ENCODE measurements around the gene NCAM2.

The NCAM2 gene

GRCh38 chr21:21345296-21345695 lies 347.1 kb downstream of the NCAM2 start (continued):
- TF ChIP-seq BCL11A (tag by site-specific recombination; IDR thresholded peaks at IDR 0.05; ENCODE audit: low read depth): no peak
- TF ChIP-seq ZFP37 (tag by site-specific recombination; IDR thresholded peaks at IDR 0.05): no peak
- no peak for TF ChIP-seq ZBTB1 (tag by site-specific recombination; IDR thresholded peaks at IDR 0.05)
- TF ChIP-seq ZNF184 (tag by site-specific recombination; IDR thresholded peaks at IDR 0.05): no peak
- no peak for TF ChIP-seq HIC1 (tag by site-specific recombination; IDR thresholded peaks at IDR 0.05)
- no peak for TF ChIP-seq ZNF837 (tag by site-specific recombination; IDR thresholded peaks at IDR 0.05)

GRCh38 chr21:21345872-21346271 lies 347.7 kb downstream of the NCAM2 start:
- ChIA-PET POLR2A (no interaction called here), CTCF (interaction anchor here (0.7 kb wide), 1 partner anchor 132 kb away, joined by 4 read pairs; no protein-coding TSS in a partner anchor)
- Histone ChIP-seq H3K4me1 (ENCODE audit: control insufficient read depth, insufficient read depth, low read length) (no peaks in the 10 kb centered on the region), H3K36me3 (ENCODE audit: control insufficient read depth in 2 of 2, insufficient read depth in 1 of 2, low read length in 2 of 2) (no peaks in the 10 kb centered on the region), H3K9me3 (ENCODE audit: control insufficient read depth, insufficient read depth, low read depth, low read length) (no peaks in the 10 kb centered on the region), H3K27ac (ENCODE audit: extremely low read depth, low read depth, low read length) (no peak overlapping the region), H3K4me3 (ENCODE audit: low read depth, low read length) (no peak overlapping the region)
- TF ChIP-seq ZNF211 (tag by site-specific recombination; IDR thresholded peaks at IDR 0.05; ENCODE audit: low read depth) (no peak), ZNF280C (tag by site-specific recombination; IDR thresholded peaks at IDR 0.05) (no peak), MEIS1 (CRISPR knock-in tag; IDR thresholded peaks at IDR 0.05; ENCODE audit: borderline replicate concordance) (no peak), ZNF138 (tag by site-specific recombination; IDR thresholded peaks at IDR 0.05; ENCODE audit: borderline replicate concordance) (no peak), ZNF623 (tag by site-specific recombination; IDR thresholded peaks at IDR 0.05) (no peak), ZNF174 (tag by site-specific recombination; IDR thresholded peaks at IDR 0.05) (no peak), ZNF302 (tag by site-specific recombination; IDR thresholded peaks at IDR 0.05; ENCODE audit: low read depth) (no peak), FEZF1 (tag by site-specific recombination; IDR thresholded peaks at IDR 0.05) (no peak), ZNF621 (tag by site-specific recombination; IDR thresholded peaks at IDR 0.05) (no peak), ZNF791 (tag by site-specific recombination; IDR thresholded peaks at IDR 0.05) (no peak), ZNF155 (tag by site-specific recombination; IDR thresholded peaks at IDR 0.05) (no peak)
- TF ChIP-seq, protein P1, sequence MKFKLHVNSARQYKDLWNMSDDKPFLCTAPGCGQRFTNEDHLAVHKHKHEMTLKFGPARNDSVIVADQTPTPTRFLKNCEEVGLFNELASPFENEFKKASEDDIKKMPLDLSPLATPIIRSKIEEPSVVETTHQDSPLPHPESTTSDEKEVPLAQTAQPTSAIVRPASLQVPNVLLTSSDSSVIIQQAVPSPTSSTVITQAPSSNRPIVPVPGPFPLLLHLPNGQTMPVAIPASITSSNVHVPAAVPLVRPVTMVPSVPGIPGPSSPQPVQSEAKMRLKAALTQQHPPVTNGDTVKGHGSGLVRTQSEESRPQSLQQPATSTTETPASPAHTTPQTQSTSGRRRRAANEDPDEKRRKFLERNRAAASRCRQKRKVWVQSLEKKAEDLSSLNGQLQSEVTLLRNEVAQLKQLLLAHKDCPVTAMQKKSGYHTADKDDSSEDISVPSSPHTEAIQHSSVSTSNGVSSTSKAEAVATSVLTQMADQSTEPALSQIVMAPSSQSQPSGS (tag by site-specific recombination; IDR thresholded peaks at IDR 0.05; ENCODE audit: low read depth): no peak
- TF ChIP-seq, protein P2, sequence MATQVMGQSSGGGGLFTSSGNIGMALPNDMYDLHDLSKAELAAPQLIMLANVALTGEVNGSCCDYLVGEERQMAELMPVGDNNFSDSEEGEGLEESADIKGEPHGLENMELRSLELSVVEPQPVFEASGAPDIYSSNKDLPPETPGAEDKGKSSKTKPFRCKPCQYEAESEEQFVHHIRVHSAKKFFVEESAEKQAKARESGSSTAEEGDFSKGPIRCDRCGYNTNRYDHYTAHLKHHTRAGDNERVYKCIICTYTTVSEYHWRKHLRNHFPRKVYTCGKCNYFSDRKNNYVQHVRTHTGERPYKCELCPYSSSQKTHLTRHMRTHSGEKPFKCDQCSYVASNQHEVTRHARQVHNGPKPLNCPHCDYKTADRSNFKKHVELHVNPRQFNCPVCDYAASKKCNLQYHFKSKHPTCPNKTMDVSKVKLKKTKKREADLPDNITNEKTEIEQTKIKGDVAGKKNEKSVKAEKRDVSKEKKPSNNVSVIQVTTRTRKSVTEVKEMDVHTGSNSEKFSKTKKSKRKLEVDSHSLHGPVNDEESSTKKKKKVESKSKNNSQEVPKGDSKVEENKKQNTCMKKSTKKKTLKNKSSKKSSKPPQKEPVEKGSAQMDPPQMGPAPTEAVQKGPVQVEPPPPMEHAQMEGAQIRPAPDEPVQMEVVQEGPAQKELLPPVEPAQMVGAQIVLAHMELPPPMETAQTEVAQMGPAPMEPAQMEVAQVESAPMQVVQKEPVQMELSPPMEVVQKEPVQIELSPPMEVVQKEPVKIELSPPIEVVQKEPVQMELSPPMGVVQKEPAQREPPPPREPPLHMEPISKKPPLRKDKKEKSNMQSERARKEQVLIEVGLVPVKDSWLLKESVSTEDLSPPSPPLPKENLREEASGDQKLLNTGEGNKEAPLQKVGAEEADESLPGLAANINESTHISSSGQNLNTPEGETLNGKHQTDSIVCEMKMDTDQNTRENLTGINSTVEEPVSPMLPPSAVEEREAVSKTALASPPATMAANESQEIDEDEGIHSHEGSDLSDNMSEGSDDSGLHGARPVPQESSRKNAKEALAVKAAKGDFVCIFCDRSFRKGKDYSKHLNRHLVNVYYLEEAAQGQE (tag by site-specific recombination; IDR thresholded peaks at IDR 0.05): no peak
